PC-3 (cell line): ENCODE data around the gene BORCS8. TPM values are rescaled to one million over a fixed set of nuclear protein-coding genes. Genes with fewer than 3 reads are reported as not detected.

Source experiments
- ATAC-seq: fragments of 200-7000 bp; cut with Tn5 transposase; 2 replicates; pipeline ENCODE4 v1.9.1; 2020; ENCODE audit warnings: mild to moderate bottlenecking, moderate library complexity
- BruUV-seq: library from RNA; stranded (reverse); fragments of 400-500 nt; replicated peaks from 2 replicates; lab custom pipeline; 2021; lab: Mats Ljungman, UMichigan
- CTCF ChIA-PET: fragments of 300-600 bp; sonication (Branson Sonifier 250); formaldehyde crosslinking; loops from one replicate; lab custom pipeline; 2022; ENCODE audit warnings: antibody characterized with exemption; lab: Charles Lee
- POLR2A ChIA-PET: fragments of 300-600 bp; sonication (Branson Sonifier 250); formaldehyde crosslinking; loops from one replicate; lab custom pipeline; 2022; ENCODE audit warnings: antibody characterized with exemption; ENCODE audit not compliant: unreplicated experiment; lab: Charles Lee
- DNase-seq: peaks from one replicate; pipeline ENCODE4 v3.0.0-alpha.2; 2015
- H2AFZ ChIP-seq: fragments of 300-600 bp; sonication (generic); 2 replicates; pipeline ENCODE4 v1.6.0; 2016; ENCODE audit warnings: antibody characterized with exemption, low read length
- H3F3A ChIP-seq: fragments of 300-600 bp; sonication (generic); one replicate; pipeline ENCODE4 v1.6.0; 2017; ENCODE audit warnings: antibody characterized with exemption, low read length, control low read depth, mild to moderate bottlenecking; ENCODE audit not compliant: unreplicated experiment
- H3K27ac ChIP-seq: fragments of 300-600 bp; sonication (generic); 2 replicates; pipeline ENCODE4 v1.5.1; 2016; ENCODE audit warnings: mild to moderate bottlenecking, low read length
- H3K27me3 ChIP-seq: fragments of 300-600 bp; sonication (generic); 2 replicates; pipeline ENCODE4 v1.6.1; 2016; ENCODE audit warnings: low read length, mixed read lengths
- H3K36me3 ChIP-seq: fragments of 300-600 bp; sonication (generic); 2 replicates; pipeline ENCODE4 v1.6.1; 2016; ENCODE audit warnings: low read depth, mixed run types, low read length, mixed read lengths
- H3K4me1 ChIP-seq: fragments of 300-600 bp; sonication (generic); 2 replicates; pipeline ENCODE4 v1.5.1; 2016; ENCODE audit warnings: low read length; ENCODE audit not compliant: insufficient read depth
- H3K4me2 ChIP-seq: fragments of 300-600 bp; sonication (generic); 2 replicates; pipeline ENCODE4 v1.6.0; 2016; ENCODE audit warnings: low read length
- H3K4me3 ChIP-seq: fragments of 300-600 bp; sonication (generic); 2 replicates; pipeline ENCODE4 v1.5.1; 2016; ENCODE audit warnings: mild to moderate bottlenecking, low read length, mixed read lengths
- H3K79me2 ChIP-seq: fragments of 300-600 bp; sonication (generic); 2 replicates; pipeline ENCODE4 v1.6.1; 2017; ENCODE audit warnings: low read length, mixed read lengths
- H3K9ac ChIP-seq: fragments of 300-600 bp; sonication (generic); 2 replicates; pipeline ENCODE4 v1.6.0; 2016; ENCODE audit warnings: mild to moderate bottlenecking, low read length
- H3K9me2 ChIP-seq: fragments of 300-600 bp; sonication (generic); replicated peaks from 2 replicates; pipeline ENCODE4 v1.6.1; 2016; ENCODE audit warnings: mixed run types, low read length, mixed read lengths
- H3K9me3 ChIP-seq: fragments of 300-600 bp; sonication (generic); 2 replicates; pipeline ENCODE4 v1.6.1; 2016; ENCODE audit warnings: low read length, mixed read lengths
- H4K20me1 ChIP-seq: fragments of 300-600 bp; sonication (generic); 2 replicates; pipeline ENCODE4 v1.6.1; 2016; ENCODE audit warnings: low read length, mixed read lengths
- EZH2 ChIP-seq: fragments of 300-600 bp; sonication (generic); IDR thresholded peaks from one replicate; pipeline ENCODE4 v1.6.1; 2017; ENCODE audit warnings: antibody characterized with exemption, mild to moderate bottlenecking, low read length; ENCODE audit not compliant: unreplicated experiment
- EZH2phosphoT487 ChIP-seq: fragments of 300-600 bp; sonication (generic); IDR thresholded peaks from 2 replicates; pipeline ENCODE4 v1.6.1; 2018; ENCODE audit warnings: mild to moderate bottlenecking, antibody characterized with exemption, low read length, borderline replicate concordance
- intact Hi-C: fragments of 100-400 bp; cut with micrococcal nuclease; formaldehyde crosslinking; loops from 2 replicates; pipeline ENCODE4 v1.9.0; 2023
- total RNA-seq: library from RNA; depleted of rRNA; stranded (reverse); fragments of >200 nt; gene quantifications from 2 replicates; pipeline ENCODE4 v1.2.3, GENCODE V29; 2014
- TF ChIP-seq, protein P1 (sequence below): fragments of 300-600 bp; sonication (generic); conservative IDR thresholded peaks from 2 replicates; pipeline ENCODE4 v1.5.1; 2017; ENCODE audit warnings: antibody characterized with exemption, low read depth, mild to moderate bottlenecking, low read length

BORCS8 gene
- total RNA-seq, 1 experiment from 2014 or later: 33.1 TPM

DNA sequence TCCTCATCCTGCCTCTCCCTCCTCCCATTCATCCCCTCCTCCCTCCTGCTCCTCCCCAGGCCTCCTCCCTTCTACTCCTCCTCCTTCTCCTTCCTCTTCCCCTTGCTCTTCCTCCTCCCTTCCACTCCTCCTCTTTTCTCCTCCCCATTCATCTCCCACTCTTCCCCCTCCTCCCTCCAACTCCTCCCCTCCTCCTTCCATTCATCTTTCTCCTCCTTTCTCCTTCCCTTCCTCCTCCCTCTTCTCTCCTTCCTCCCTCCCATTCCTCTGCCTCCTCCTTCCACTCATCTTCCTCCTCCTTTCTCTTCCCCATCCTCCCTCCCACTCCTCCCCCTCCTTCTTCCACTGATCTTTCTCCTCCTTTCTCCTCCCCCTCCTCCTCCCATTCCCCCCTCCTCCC, 47.7 kb upstream of the BORCS8 start:
- ATAC-seq: no peak
- Histone ChIP-seq H3K4me2 (no peak overlapping the region), H3K4me3 (no peak overlapping the region), H3K9me3 (peaks cover 4% of the 10 kb centered on the region), H3F3A (no peaks in the 10 kb centered on the region), H3K9ac (no peak overlapping the region), H3K9me2 (no peaks in the 10 kb centered on the region), H3K4me1 (no peaks in the 10 kb centered on the region), H4K20me1 (no peaks in the 10 kb centered on the region), H3K27me3 (no peaks in the 10 kb centered on the region), H2AFZ (no peak overlapping the region), H3K36me3 (no peaks in the 10 kb centered on the region), H3K79me2 (no peaks in the 10 kb centered on the region), H3K27ac (no peak overlapping the region)
- POLR2A ChIA-PET: no interaction called here
- no peak for DNase-seq
- CTCF ChIA-PET: no interaction called here
- no TSS peak for BruUV-seq
- TF ChIP-seq EZH2phosphoT487: no peak
- TF ChIP-seq, protein P1, sequence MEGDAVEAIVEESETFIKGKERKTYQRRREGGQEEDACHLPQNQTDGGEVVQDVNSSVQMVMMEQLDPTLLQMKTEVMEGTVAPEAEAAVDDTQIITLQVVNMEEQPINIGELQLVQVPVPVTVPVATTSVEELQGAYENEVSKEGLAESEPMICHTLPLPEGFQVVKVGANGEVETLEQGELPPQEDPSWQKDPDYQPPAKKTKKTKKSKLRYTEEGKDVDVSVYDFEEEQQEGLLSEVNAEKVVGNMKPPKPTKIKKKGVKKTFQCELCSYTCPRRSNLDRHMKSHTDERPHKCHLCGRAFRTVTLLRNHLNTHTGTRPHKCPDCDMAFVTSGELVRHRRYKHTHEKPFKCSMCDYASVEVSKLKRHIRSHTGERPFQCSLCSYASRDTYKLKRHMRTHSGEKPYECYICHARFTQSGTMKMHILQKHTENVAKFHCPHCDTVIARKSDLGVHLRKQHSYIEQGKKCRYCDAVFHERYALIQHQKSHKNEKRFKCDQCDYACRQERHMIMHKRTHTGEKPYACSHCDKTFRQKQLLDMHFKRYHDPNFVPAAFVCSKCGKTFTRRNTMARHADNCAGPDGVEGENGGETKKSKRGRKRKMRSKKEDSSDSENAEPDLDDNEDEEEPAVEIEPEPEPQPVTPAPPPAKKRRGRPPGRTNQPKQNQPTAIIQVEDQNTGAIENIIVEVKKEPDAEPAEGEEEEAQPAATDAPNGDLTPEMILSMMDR: no peak
- TF ChIP-seq EZH2: no peak
- intact Hi-C loops: no loop called here

GRCh38 chr19:19238126-19238894, 46.4 kb upstream of the BORCS8 start:
- ATAC-seq (no peak), DNase-seq (no peak)
- Histone ChIP-seq H3K4me3 (no peak overlapping the region), H3K27ac (no peak overlapping the region), H3K9me2 (no peaks in the 10 kb centered on the region), H2AFZ (no peak overlapping the region), H3K9ac (no peak overlapping the region), H3K79me2 (no peaks in the 10 kb centered on the region), H3K27me3 (no peaks in the 10 kb centered on the region), H4K20me1 (no peaks in the 10 kb centered on the region), H3K4me2 (no peak overlapping the region), H3K9me3 (peaks cover 8% of the 10 kb centered on the region), H3F3A (no peaks in the 10 kb centered on the region), H3K36me3 (no peaks in the 10 kb centered on the region), H3K4me1 (no peaks in the 10 kb centered on the region)
- BruUV-seq: no TSS peak
- intact Hi-C loops: no loop called here
- TF ChIP-seq EZH2: no peak
- TF ChIP-seq, protein P1: no peak
- CTCF ChIA-PET: no interaction called here
- POLR2A ChIA-PET: no interaction called here

DNA sequence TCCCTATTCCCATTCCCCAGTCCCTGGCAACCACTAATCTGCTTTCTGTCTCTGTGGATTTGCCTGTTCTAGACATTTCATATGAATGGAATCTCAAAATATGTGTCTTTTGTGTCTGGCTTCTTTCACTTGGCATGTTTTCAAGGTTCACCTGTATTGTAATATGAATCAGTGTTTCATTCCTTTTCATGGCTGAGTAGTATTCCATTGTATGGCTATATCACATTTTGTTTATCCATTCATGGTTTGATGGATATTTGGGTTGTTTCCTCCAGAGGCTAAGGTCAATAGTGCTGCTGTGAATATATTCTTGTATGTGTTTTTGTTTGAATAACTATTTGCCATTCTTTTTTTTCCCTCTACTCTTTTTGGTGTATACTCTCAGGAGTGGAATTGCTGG, 44.2 kb upstream of the BORCS8 start:
- no peak overlapping the region for H3K27ac ChIP-seq
- no peak overlapping the region for H2AFZ ChIP-seq
- no peak overlapping the region for H3K4me3 ChIP-seq
- H4K20me1 ChIP-seq: no peaks in the 10 kb centered on the region
- no peaks in the 10 kb centered on the region for H3K9me2 ChIP-seq
- intact Hi-C loops: no loop called here
- no peaks in the 10 kb centered on the region for H3K36me3 ChIP-seq
- no peaks in the 10 kb centered on the region for H3K27me3 ChIP-seq
- ATAC-seq (no peak), DNase-seq (no peak)
- no peaks in the 10 kb centered on the region for H3K79me2 ChIP-seq
- no peak for TF ChIP-seq EZH2phosphoT487
- TF ChIP-seq EZH2: no peak
- TF ChIP-seq, protein P1: no peak
- no TSS peak for BruUV-seq
- no peaks in the 10 kb centered on the region for H3K4me1 ChIP-seq
- H3K9ac ChIP-seq: no peak overlapping the region
- H3K4me2 ChIP-seq: no peak overlapping the region
- H3F3A ChIP-seq: no peaks in the 10 kb centered on the region
- CTCF ChIA-PET: no interaction called here
- peaks cover 8% of the 10 kb centered on the region for H3K9me3 ChIP-seq
- POLR2A ChIA-PET: no interaction called here
